Measurements from ENCODE around the gene CRY1.

The CRY1 gene

GRCh38 chr12:107092669-107093416 is 506 bp downstream of the CRY1 start:
- in situ Hi-C loops (cut with HindIII; ENCODE audit: low sequenced_read_pairs) = no loop called here
- no peak for DNase-seq (ENCODE audit: low read depth, low spot score)
- TF ChIP-seq, protein P1, sequence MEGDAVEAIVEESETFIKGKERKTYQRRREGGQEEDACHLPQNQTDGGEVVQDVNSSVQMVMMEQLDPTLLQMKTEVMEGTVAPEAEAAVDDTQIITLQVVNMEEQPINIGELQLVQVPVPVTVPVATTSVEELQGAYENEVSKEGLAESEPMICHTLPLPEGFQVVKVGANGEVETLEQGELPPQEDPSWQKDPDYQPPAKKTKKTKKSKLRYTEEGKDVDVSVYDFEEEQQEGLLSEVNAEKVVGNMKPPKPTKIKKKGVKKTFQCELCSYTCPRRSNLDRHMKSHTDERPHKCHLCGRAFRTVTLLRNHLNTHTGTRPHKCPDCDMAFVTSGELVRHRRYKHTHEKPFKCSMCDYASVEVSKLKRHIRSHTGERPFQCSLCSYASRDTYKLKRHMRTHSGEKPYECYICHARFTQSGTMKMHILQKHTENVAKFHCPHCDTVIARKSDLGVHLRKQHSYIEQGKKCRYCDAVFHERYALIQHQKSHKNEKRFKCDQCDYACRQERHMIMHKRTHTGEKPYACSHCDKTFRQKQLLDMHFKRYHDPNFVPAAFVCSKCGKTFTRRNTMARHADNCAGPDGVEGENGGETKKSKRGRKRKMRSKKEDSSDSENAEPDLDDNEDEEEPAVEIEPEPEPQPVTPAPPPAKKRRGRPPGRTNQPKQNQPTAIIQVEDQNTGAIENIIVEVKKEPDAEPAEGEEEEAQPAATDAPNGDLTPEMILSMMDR (IDR thresholded peaks at IDR 0.05; ENCODE audit: low read depth, low read length) = no peak
- H3K4me3 ChIP-seq (ENCODE audit: low read depth, low read length) = peak overlapping the region; percentile 64

- in situ Hi-C loops (cut with HindIII; ENCODE audit: low sequenced_read_pairs) = no loop called here
- peak overlapping the region; percentile 64 for H3K4me3 ChIP-seq (ENCODE audit: low read depth, low read length)
- DNase-seq (ENCODE audit: low read depth, low spot score) = peak; percentile 97
- TF ChIP-seq, protein P1 (IDR thresholded peaks at IDR 0.05; ENCODE audit: low read depth, low read length) = peak; percentile 74
Observed at GRCh38 chr12:107091989-107092641, 1.2 kb downstream of the CRY1 start.

DNA sequence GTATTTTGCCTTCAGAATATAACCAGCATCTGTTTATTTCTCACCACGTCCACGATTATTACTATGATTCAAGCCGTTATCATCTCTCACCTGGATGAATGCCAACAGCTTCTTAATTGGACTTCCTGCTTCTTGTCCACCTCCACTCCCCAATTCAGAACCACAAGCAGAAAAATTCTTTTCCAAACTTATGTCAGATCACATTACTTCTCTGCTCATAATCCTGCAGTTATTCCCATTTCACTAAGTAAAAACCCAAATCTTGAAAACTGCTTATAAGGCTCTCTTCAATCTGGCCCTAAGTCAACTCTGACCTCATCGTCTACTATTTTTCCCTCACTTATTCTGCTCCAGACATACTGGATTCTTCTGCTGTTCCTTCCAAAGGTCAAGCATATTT is 2.0 kb downstream of the CRY1 start:
- in situ Hi-C loops (cut with HindIII; ENCODE audit: low sequenced_read_pairs) = no loop called here
- H3K4me3 ChIP-seq (ENCODE audit: low read depth, low read length) = peak overlapping the region; percentile 64
- peak; percentile 64 for DNase-seq (ENCODE audit: low read depth, low spot score)
- TF ChIP-seq, protein P1 (IDR thresholded peaks at IDR 0.05; ENCODE audit: low read depth, low read length) = no peak

- in situ Hi-C loops (cut with HindIII; ENCODE audit: low sequenced_read_pairs) = no loop called here
- TF ChIP-seq, protein P1 (IDR thresholded peaks at IDR 0.05; ENCODE audit: low read depth, low read length) = no peak
- H3K4me3 ChIP-seq (ENCODE audit: low read depth, low read length) = no peak overlapping the region
- DNase-seq (ENCODE audit: low read depth, low spot score) = no peak
Observed at GRCh38 chr12:107090711-107091110, 2.6 kb downstream of the CRY1 start.

DNA sequence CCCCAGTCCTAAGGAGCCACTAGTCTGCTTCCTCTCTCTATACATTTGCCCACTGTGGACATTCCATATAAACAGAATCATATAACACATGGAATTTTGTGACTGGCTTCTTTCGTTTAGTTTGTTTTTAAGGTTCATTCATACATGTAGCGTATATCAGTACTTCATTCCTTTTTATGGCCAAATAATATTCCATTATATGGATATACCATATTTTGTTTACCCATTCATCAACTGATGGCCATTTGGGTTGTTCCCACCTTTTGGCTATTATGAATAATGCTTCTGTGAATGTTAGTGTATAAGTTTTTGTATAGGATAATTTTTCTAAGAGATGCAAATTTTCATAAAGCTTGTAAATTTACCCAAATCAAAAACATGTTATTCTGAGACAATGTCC is 4.4 kb downstream of the CRY1 start:
- no peak for DNase-seq (ENCODE audit: low read depth, low spot score)
- in situ Hi-C loops (cut with HindIII; ENCODE audit: low sequenced_read_pairs) = no loop called here
- TF ChIP-seq, protein P1 (IDR thresholded peaks at IDR 0.05; ENCODE audit: low read depth, low read length) = no peak
- no peak overlapping the region for H3K4me3 ChIP-seq (ENCODE audit: low read depth, low read length)

DNA sequence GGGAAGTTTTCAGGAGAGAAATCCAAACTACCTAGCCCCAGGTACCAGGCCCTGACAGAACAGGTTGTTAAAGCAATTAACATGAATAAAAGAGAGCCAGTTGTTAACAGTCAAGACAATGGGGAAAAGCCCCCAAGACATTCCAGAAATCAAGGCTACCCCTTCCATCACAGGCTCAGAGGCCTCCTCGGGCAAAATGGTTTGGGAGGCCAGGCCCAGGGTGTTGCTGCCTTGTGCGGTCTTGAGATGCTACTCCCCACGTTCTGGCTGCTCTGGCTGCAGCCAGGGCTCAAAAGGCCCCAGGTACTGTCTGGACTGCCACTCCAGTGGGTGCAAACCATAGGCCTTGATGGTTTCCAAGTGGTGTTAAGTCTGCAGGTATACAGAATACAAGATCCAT is 7.0 kb downstream of the CRY1 start:
- H3K4me3 ChIP-seq (ENCODE audit: low read depth, low read length) = no peak overlapping the region
- in situ Hi-C loops (cut with HindIII; ENCODE audit: low sequenced_read_pairs) = no loop called here
- TF ChIP-seq, protein P1 (IDR thresholded peaks at IDR 0.05; ENCODE audit: low read depth, low read length) = no peak
- no peak for DNase-seq (ENCODE audit: low read depth, low spot score)
